ENCODE measurements around the gene MFNG.

MFNG gene

GRCh38 chr22:37481347-37481907 lies 4.8 kb downstream of the MFNG start:
- no peak overlapping the region for H3K4me3 ChIP-seq (ENCODE audit: low read length)
- no peak for DNase-seq (ENCODE audit: low read depth)
- TF ChIP-seq CTCF (conservative IDR thresholded peaks at IDR 0.05; ENCODE audit: low read depth, low read length): no peak

GRCh38 chr22:37480387-37481346 lies 5.5 kb downstream of the MFNG start:
- TF ChIP-seq CTCF (conservative IDR thresholded peaks at IDR 0.05; ENCODE audit: low read depth, low read length): no peak
- H3K4me3 ChIP-seq (ENCODE audit: low read length): no peak overlapping the region
- DNase-seq (ENCODE audit: low read depth): no peak

- no peak for DNase-seq (ENCODE audit: low read depth)
- H3K4me3 ChIP-seq (ENCODE audit: low read length): no peak overlapping the region
- TF ChIP-seq CTCF (conservative IDR thresholded peaks at IDR 0.05; ENCODE audit: low read depth, low read length): no peak
Measured at GRCh38 chr22:37479196-37479595, 7.0 kb downstream of the MFNG start.

GRCh38 chr22:37476389-37477329 lies 9.5 kb downstream of the MFNG start:
- TF ChIP-seq CTCF (conservative IDR thresholded peaks at IDR 0.05; ENCODE audit: low read depth, low read length): no peak
- no peak overlapping the region for H3K4me3 ChIP-seq (ENCODE audit: low read length)
- DNase-seq (ENCODE audit: low read depth): no peak

GRCh38 chr22:37474447-37475090 lies 11.6 kb downstream of the MFNG start:
- no peak for DNase-seq (ENCODE audit: low read depth)
- no peak for TF ChIP-seq CTCF (conservative IDR thresholded peaks at IDR 0.05; ENCODE audit: low read depth, low read length)
- no peak overlapping the region for H3K4me3 ChIP-seq (ENCODE audit: low read length)

- TF ChIP-seq CTCF (conservative IDR thresholded peaks at IDR 0.05; ENCODE audit: low read depth, low read length): no peak
- H3K4me3 ChIP-seq (ENCODE audit: low read length): no peak overlapping the region
- DNase-seq (ENCODE audit: low read depth): no peak
Measured at GRCh38 chr22:37473437-37473946, 12.7 kb downstream of the MFNG start.

Data from retinal pigment epithelial cell (primary cell).